MM.1S (cell line): ENCODE results near the gene CDH19.

ENCODE experiments used
- CTCF ChIP-seq: fragments of 300-600 bp; sonication (generic); IDR thresholded peaks from 2 replicates; pipeline ENCODE4 v1.5.1; 2016; ENCODE audit warnings: antibody characterized with exemption, low read length, mixed read lengths
- EZH2 ChIP-seq: fragments of 300-600 bp; sonication (generic); optimal IDR thresholded peaks from 2 replicates; pipeline ENCODE3; 2017; ENCODE audit warnings: low read depth, mild to moderate bottlenecking, antibody characterized with exemption, low read length, mixed read lengths
- EZH2phosphoT487 ChIP-seq: fragments of 300-600 bp; sonication (generic); IDR thresholded peaks from 2 replicates; pipeline ENCODE4 v1.6.1; 2018; ENCODE audit warnings: antibody characterized with exemption, low read length

DNA sequence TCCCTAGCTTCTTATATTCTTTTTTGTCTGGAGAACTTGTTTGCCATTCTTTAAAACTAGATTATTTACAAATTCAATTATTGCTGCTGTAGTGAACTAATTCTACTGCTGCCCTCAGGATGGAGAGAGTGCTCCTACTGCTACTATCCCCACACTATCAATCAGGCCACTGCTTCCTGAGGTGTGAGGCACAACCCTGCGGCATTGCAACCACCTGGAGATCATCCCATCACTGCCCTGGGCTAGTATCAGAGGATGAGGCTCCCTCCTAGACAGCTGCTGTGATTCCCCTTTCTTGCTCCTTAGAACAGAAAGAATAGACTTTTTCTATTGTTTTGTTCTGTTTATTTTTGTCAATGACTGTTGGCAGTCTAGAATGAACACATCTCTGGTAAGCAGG, 146.6 kb downstream of the CDH19 start:
- TF ChIP-seq CTCF (no peak), EZH2 (no peak), EZH2phosphoT487 (no peak)
